Erythroblast (primary cell): ENCODE measurements around the gene ARHGEF4.

ENCODE experiments used
- GATA1 ChIP-seq: IDR thresholded peaks from 2 replicates; pipeline ENCODE4 v1.6.1; 2011; ENCODE audit warnings: low read depth, mild to moderate bottlenecking, control low read depth, low read length, moderate library complexity
- POLR2A ChIP-seq: IDR thresholded peaks from 2 replicates; pipeline ENCODE4 v1.6.1; 2011; ENCODE audit warnings: mild to moderate bottlenecking, low read length

- TF ChIP-seq POLR2A (no peak), GATA1 (no peak)
Observed at GRCh38 chr2:130985831-130986649, 149.3 kb downstream of the ARHGEF4 start.
